Activated CD8-positive, alpha-beta memory T cell treated with anti-CD3 and anti-CD28 coated beads, Interleukin-2, amount 50 U/mL, for 1 hour (primary cell): ENCODE measurements around the gene UBE2D1.

ENCODE experiments used
- DNase-seq: peaks from one replicate; pipeline ENCODE4 v3.0.0-alpha.2; 2020; ENCODE audit errors: extremely low read depth

Gene UBE2D1

GRCh38 chr10:58341422-58341821, 6.6 kb downstream of the UBE2D1 start:
- DNase-seq, result no peak

- no peak for DNase-seq
These were observed 7.1 kb downstream of the UBE2D1 start for GRCh38 chr10:58341947-58342346.

DNA sequence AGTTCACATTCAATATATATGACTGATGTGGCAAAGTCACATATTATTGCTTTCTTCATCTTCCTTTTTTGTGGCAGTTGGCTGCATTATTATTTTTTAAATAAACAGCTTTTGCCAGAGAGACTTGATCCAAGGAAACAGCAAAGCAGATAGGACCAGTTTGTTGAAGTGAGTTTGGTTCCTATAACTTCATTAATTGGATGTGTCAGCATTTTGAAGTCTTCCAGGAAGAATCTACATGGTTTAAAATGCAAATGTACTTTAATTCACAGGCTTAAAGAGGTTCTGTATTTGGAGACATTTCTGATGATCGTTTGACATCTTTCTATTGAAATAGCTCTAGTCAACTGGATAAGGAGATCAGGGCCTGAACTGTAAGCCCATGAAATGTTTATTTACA, 13.2 kb downstream of the UBE2D1 start:
- no peak for DNase-seq

DNA sequence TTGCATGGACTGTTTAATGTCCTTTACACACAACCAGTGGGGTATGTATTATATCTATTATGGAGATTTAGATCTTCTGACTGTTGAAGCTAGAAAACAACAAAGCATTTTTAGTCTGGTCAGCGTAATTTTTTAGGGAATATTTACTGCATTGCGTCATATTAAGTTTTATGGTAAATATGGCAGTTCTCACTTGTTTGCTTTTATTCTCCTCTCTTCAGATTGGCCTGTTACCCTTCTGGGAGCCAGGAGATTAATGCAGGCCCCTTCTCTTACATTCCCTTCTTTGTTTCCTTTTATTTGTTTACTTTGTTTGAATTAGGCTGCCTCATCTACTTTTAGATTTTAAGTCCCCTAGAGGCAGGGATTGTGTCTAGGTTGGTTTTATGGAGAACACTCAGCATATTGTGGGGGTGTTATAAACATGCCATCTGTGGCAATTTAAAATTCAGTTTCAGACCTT, 13.8 kb downstream of the UBE2D1 start:
- DNase-seq, result no peak

DNA sequence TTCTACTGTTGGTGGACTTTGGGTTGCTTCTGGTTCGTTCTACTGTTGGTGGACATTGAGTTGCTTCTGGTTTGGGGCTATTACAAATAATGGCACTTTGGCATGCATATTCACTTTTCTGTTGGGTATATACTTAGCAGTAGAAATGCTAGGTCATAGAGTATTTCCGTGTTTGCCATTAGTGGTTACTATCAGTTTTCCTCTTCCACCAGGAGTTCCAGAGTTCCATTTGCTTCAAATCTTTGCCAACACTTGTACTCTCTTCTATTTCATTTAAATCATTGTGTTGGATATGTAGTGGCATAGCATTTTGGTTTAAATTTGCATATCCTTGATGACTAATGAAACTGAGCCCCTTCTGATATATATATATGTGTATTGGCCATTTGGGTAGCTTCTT, 15.2 kb downstream of the UBE2D1 start:
- no peak for DNase-seq

GRCh38 chr10:58350619-58351323, 16.0 kb downstream of the UBE2D1 start:
- no peak for DNase-seq

- no peak for DNase-seq
These were observed 17.1 kb downstream of the UBE2D1 start for GRCh38 chr10:58351616-58352578.

DNA sequence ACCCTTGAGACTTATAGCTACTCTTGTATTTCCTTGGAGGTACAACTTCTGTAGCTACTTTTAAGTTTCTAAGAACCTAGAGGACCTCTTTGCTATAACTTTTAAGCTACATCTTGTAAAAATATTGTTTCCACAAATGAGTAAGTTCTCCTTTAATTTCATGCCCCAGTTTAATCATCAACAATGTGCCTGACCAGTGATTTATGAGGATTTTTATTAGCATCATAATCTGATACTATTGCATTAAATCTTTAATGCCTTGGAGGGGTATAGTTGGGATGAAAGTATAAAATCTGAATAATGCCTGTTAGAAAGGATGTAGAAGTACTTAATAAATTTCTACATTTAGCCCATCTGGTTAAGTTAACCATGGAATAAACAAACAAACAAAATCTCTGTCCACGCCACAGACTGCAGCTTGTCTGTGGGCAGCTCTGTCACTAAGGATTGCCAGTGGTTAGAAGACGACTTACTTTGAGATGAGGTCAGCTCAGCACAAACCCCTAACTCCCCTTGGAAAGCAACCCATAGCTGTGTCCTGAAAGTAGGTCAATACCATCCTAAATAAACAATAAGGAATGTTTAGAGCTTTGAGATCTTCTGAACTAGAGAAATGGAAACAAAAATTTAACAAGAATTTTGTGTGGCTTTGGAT, 18.3 kb downstream of the UBE2D1 start:
- no peak for DNase-seq

GRCh38 chr10:58356756-58357155, 21.9 kb downstream of the UBE2D1 start:
- no peak for DNase-seq

DNA sequence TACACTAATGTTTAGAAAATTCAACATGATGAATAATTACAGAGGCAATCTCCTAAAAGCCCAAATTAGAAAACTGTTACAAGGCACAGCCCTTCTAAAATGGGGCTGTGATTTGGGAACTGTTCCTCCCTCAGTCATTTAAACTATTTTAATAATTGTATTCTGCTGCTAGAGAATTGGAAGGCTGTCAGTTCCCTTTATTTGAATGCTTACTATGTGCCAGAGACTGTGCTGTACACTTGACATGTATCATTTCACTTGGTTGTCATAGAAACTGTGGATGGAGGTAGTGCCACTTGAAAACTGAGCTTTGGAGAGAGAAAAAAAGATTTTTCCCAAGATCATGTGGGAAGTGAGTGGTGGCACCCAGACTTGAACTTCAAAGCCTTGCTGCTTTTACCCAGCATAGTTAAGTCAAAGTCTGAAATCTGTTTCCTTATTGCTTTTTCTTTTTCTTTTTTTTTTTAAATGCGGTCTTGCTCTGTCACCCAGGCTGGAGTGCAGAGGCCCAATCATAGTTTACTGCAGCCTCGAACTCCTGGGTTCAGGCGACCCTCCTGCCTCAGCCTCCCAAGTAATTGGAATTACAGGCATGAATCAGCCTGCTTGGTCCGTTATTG, 23.6 kb downstream of the UBE2D1 start:
- DNase-seq, result no peak

DNA sequence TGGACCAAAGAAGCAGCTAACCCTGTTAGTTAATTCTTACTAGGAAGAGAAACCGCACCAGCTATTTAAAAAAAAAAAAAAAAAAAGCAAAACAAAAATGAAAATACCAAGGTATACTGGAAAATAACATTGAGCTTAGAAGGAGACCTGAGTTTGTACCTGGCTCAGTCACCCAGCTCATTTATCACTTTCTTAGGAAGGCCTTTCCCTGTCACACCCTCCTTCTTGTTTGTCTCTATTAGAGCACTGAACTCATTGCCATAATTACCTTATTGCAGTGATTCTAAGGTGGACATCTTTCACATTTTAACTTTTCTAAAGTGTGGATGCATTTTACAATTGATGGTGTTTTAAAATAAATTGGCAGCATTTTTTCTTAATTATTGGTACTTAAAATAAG, 24.1 kb downstream of the UBE2D1 start:
- DNase-seq, result no peak

DNA sequence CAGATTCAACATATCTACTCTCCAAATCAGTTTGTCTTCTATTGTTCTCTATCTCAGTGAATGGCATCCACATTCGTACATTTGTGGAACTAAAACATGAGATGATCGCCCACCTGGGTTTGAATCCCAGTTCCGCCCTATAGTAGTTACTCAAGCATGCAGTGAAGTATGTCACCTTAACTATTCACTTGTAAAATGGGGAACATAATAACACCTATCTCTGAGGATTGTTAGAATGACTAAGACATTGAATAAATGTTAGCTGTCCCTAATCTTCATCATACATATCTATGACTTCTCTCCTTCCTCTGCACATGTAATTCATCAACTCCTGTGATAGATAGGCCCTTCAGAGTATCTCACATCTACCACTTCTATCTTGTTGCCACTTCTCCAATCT, 24.7 kb downstream of the UBE2D1 start:
- DNase-seq, result no peak

DNA sequence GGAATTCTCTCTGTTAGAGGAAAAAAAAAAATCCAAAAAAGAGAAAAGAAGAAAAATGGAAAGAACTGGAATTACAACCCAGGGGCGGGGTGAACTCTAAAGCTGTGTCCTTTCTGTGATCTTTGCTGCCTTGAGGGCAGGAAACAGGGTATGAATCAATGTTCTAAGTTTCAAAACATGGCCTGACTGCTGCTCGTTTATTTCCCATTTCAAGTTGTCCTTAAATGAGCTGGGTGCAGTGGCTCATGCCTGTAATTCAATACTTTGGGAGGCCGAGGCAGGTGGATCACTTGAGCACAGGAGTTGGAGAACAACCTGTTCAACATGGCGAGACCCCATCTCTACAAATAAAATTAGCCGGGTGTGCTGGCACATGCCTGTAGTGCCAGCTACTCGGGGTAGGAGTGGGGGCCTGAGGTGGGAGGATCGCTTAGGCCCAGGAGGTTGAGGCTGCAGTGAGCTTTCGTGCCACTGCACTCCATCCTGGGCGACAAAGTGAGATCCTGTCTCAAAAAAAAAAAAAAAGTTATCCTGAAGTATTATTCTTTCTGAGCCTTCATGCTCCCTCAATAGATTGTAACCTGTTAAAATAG, 25.7 kb downstream of the UBE2D1 start:
- no peak for DNase-seq

- no peak for DNase-seq
These were observed 26.5 kb downstream of the UBE2D1 start for GRCh38 chr10:58361353-58361752.

GRCh38 chr10:58362027-58362789, 27.4 kb downstream of the UBE2D1 start:
- no peak for DNase-seq

DNA sequence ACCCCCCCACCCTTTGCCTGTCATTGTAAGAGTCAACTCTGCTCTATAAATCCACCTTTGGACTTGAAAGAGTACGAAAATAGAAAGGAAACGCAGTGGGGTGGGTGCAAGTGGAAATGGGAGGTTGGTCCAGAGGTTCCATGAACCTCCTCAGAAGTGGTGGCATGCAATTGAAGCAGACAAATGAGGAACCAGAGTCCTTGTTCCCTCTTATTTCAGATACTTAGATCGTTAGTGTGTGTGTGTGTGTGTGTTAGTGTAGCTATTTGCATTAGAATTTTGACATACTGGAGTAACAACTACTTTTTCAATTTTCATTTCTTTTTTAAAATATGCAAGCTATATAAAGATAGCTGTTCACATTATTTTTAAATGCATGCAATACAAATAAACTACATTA, 32.3 kb downstream of the UBE2D1 start:
- no peak for DNase-seq

DNA sequence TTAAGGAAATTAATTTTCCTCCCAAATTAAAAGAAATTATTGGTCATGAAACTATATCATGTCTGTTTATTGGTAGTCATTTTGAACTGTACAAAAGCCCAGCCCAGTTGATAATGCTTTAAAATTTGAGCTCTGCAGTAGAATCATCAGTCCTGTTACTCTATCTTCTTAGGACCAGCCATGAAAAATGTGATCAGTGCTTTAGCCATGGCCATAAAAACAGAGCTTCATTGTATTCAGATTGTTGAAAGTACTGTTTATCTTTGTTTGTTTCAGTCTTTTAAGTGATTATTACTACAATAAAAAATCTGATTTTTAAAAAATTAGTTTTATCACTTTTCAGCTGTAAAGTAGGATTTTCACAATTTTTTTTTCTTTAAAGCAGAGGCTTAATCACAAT, 36.7 kb downstream of the UBE2D1 start:
- no peak for DNase-seq

DNA sequence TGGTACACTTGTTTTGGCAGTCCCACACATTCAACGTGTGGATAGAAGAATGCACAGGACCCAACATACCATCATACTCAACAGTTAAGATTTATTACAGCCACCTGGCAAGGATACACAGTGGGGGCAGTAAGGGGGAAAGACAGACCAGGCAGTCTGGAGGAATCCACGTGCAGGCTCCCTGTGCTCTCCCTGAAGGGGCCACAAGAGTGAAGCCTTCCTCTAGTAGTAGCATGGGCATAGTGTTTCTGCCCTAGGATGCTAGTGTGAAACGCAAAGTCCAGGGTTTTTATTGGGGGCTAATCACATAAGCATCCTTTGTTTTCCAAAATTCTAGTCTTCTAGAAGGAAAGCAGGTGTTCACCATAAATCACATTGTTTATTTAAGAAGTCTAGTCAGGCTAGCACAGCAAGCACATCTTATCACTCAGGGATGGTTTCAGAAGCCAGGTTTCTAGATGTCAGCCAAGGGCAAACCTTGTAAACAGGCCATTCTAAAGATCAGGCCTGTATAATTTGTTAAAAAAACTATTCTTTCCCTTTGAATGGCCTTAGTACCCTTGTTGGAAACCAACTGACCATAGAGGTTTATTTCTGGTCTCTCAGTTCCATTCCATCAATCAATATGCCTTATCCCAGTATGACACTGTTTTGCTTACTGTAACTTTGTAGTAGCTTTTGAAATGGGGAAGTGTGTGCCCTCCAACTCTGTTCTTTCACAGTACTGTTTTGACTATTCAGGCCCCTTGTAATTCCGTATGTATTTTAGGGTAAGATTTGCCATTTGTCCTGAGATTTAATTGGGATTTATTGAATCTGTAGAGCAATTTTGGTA, 38.0 kb downstream of the UBE2D1 start:
- no peak for DNase-seq

- no peak for DNase-seq
These were observed 38.6 kb downstream of the UBE2D1 start for GRCh38 chr10:58373442-58373827.

- DNase-seq, result no peak
These were observed 47.7 kb downstream of the UBE2D1 start for GRCh38 chr10:58382489-58382995.
